NCI-H2081 treated with DMSO at 0.1 percent for 48 hours (cell line): ENCODE results near the gene CMTM5.
"Not testable (repeated sequence)": the region's sequence is repeated elsewhere in the genome, so short reads cannot be mapped to it uniquely, and the experiment has no call there.

ENCODE experiments used
- DNase-seq: peaks from one replicate; lab custom pipeline; 2025; lab: John Stamatoyannopoulos, UW

The CMTM5 gene

GRCh38 chr14:23415821-23416778 is 39.3 kb downstream of the CMTM5 start:
- no peak for DNase-seq

- DNase-seq: no peak
Measured at GRCh38 chr14:23416801-23417200, 40.0 kb downstream of the CMTM5 start.

GRCh38 chr14:23417269-23417668 is 40.4 kb downstream of the CMTM5 start:
- not testable (repeated sequence) for DNase-seq

GRCh38 chr14:23418021-23418420 is 41.2 kb downstream of the CMTM5 start:
- DNase-seq: no peak

- not testable (repeated sequence) for DNase-seq
Measured at GRCh38 chr14:23419646-23420045, 42.8 kb downstream of the CMTM5 start.

- DNase-seq: no peak
Measured at GRCh38 chr14:23421594-23421993, 44.7 kb downstream of the CMTM5 start.

- DNase-seq: no peak
Measured at GRCh38 chr14:23423657-23424056, 46.8 kb downstream of the CMTM5 start.

GRCh38 chr14:23425169-23425568 is 48.3 kb downstream of the CMTM5 start:
- DNase-seq: no peak

GRCh38 chr14:23425798-23426197 is 49.0 kb downstream of the CMTM5 start:
- DNase-seq: not testable (repeated sequence)

GRCh38 chr14:23428686-23429495 is 52.0 kb downstream of the CMTM5 start:
- no peak for DNase-seq
